B cell (primary cell): ENCODE results near the gene PDE6B. TPM values are rescaled to one million over a fixed set of nuclear protein-coding genes. Genes with fewer than 3 reads are reported as not detected.

Source experiments
- ATAC-seq: fragments of 200-7000 bp; cut with Tn5 transposase; one replicate; pipeline ENCODE4 v1.10.0; 2021; ENCODE audit warnings: low read depth, mild to moderate bottlenecking, moderate number of reproducible peaks, moderate library complexity
- CTCF ChIA-PET: fragments of 350-600 bp; sonication (Branson Sonifier 250); formaldehyde crosslinking; loops from one replicate; lab custom pipeline; 2021; ENCODE audit warnings: antibody characterized with exemption, inconsistent platforms; lab: Charles Lee
- POLR2A ChIA-PET: fragments of 350-600 bp; sonication (Branson Sonifier 250); formaldehyde crosslinking; loops from one replicate; lab custom pipeline; 2021; ENCODE audit warnings: antibody characterized with exemption; lab: Charles Lee
- DNase-seq: peaks from one replicate; pipeline ENCODE4 v3.0.0; 2013
- H2AFZ ChIP-seq: 2 replicates; pipeline ENCODE4 v1.6.1; 2012; ENCODE audit warnings: mild to moderate bottlenecking, low read depth, low read length; ENCODE audit not compliant: insufficient read depth, poor library complexity, severe bottlenecking
- H3K27ac ChIP-seq, 2 donors: 1 replicate in 1 of 2; 2 replicates in 1 of 2; pipeline ENCODE4 v1.5.1; 2012 to 2013; ENCODE audit warnings: low read length in 2 of 2, mild to moderate bottlenecking in 2 of 2, moderate library complexity in 1 of 2
- H3K27me3 ChIP-seq, 4 experiments: fragments of 200-600 bp in 1 of 4; sonication (generic) in 1 of 4; replicated peaks in 1 of 4; 1 replicate in 2 of 4; 2 replicates in 2 of 4; pipeline versions ENCODE4 v1.6.1 to v1.7.0; 2013 to 2016; ENCODE audit warnings: low read length in 3 of 4, mild to moderate bottlenecking in 2 of 4, mixed read lengths in 1 of 4, moderate library complexity in 1 of 4; ENCODE audit not compliant: insufficient read depth in 4 of 4, control insufficient read depth in 3 of 4; ENCODE audit errors: control extremely low read depth in 1 of 4
- H3K36me3 ChIP-seq, 2 experiments: replicated peaks in 1 of 2; 1 replicate in 1 of 2; 2 replicates in 1 of 2; pipeline versions ENCODE4 v1.6.1 to v1.7.1; 2013; ENCODE audit warnings: low read length in 1 of 2; ENCODE audit not compliant: insufficient read depth in 2 of 2, control insufficient read depth in 1 of 2; ENCODE audit errors: control extremely low read depth in 1 of 2, extremely low read depth in 1 of 2
- H3K4me1 ChIP-seq, 2 donors: fragments of 200-600 bp in 1 of 2; sonication (generic) in 1 of 2; 1 replicate in 1 of 2; 2 replicates in 1 of 2; pipeline versions ENCODE4 v1.5.1 to v1.6.1; 2013 to 2017; ENCODE audit warnings: low read length in 2 of 2; ENCODE audit not compliant: control insufficient read depth in 2 of 2, insufficient read depth in 2 of 2
- H3K4me2 ChIP-seq: replicated peaks from 2 replicates; pipeline ENCODE3; 2012; ENCODE audit warnings: mild to moderate bottlenecking, low read depth, low read length; ENCODE audit not compliant: poor library complexity, severe bottlenecking
- H3K4me3 ChIP-seq, 5 experiments: fragments of 200-600 bp in 1 of 5; sonication (generic) in 1 of 5; 1 replicate in 3 of 5; 2 replicates in 2 of 5; pipeline versions ENCODE4 v1.5.1 to v1.7.0; 2011 to 2016; ENCODE audit warnings: low read length in 4 of 5, mild to moderate bottlenecking in 4 of 5, low read depth in 2 of 5, control low read depth in 1 of 5, moderate library complexity in 1 of 5; ENCODE audit not compliant: insufficient read depth in 1 of 5; ENCODE audit errors: control extremely low read depth in 1 of 5, extremely low read depth in 1 of 5
- H3K79me2 ChIP-seq: fragments of 200-600 bp; sonication (generic); one replicate; pipeline ENCODE4 v1.6.0; 2016; ENCODE audit warnings: low read length; ENCODE audit not compliant: control insufficient read depth, insufficient read depth
- H3K9ac ChIP-seq: fragments of 200-600 bp; sonication (generic); 2 replicates; pipeline ENCODE4 v1.6.1; 2017; ENCODE audit warnings: mild to moderate bottlenecking, low read length, moderate library complexity
- H3K9me3 ChIP-seq, 3 donors: one replicate each; pipeline versions ENCODE4 v1.6.1 to v1.7.1; 2013; ENCODE audit warnings: low read length in 2 of 3; ENCODE audit not compliant: control insufficient read depth in 2 of 3, insufficient read depth in 1 of 3; ENCODE audit errors: control extremely low read depth in 1 of 3
- H4K20me1 ChIP-seq: 2 replicates; pipeline ENCODE4 v1.6.0; 2012; ENCODE audit warnings: mild to moderate bottlenecking, low read length; ENCODE audit not compliant: insufficient read depth, control insufficient read depth, poor library complexity, severe bottlenecking
- H3K27ac Mint-ChIP-seq: one replicate; pipeline ENCODE4 v1.8.0; 2021; ENCODE audit warnings: mixed read lengths
- H3K27me3 Mint-ChIP-seq: one replicate; pipeline ENCODE4 v1.8.0; 2021; ENCODE audit warnings: mixed read lengths
- H3K4me1 Mint-ChIP-seq: one replicate; pipeline ENCODE4 v1.8.0; 2021; ENCODE audit warnings: mixed read lengths
- H3K4me3 Mint-ChIP-seq: one replicate; pipeline ENCODE4 v1.8.0; 2021; ENCODE audit warnings: mixed read lengths
- H3K9me3 Mint-ChIP-seq: one replicate; pipeline ENCODE4 v1.8.0; 2022; ENCODE audit warnings: mixed read lengths; ENCODE audit not compliant: insufficient read depth
- EZH2 ChIP-seq: IDR thresholded peaks from 2 replicates; pipeline ENCODE4 v1.6.1; 2012; ENCODE audit warnings: borderline replicate concordance, low read depth, mild to moderate bottlenecking, moderate library complexity, low read length; ENCODE audit not compliant: insufficient read depth, poor library complexity, severe bottlenecking
- WGBS: methylation state at CpG from one replicate; pipeline ENCODE4 v1.1.5; 2013; ENCODE audit warnings: missing lambda C conversion rate; ENCODE audit not compliant: insufficient coverage; 5-methylcytosine and 5-hydroxymethylcytosine counted together
- intact Hi-C: fragments of 100-400 bp; cut with micrococcal nuclease; formaldehyde crosslinking; loops from one replicate; pipeline ENCODE4 v1.10.0; 2022
- polyA plus RNA-seq: library from polyadenylated mRNA; depleted of rRNA; stranded (reverse); fragments of >200 nt; gene quantifications from 2 replicates; pipeline ENCODE4 v1.2.3, GENCODE V29; 2012
- total RNA-seq, 2 donors: library from RNA; stranded (reverse); fragments of 120-200 nt in 1 of 2; gene quantifications; 1 replicate in 1 of 2; 2 replicates in 1 of 2; pipeline versions ENCODE4 v1.2.3 to v1.2.4, GENCODE V29; 2013 to 2022
- TF ChIP-seq, protein P1 (sequence below): fragments of 200-600 bp; IDR thresholded peaks from one replicate; pipeline ENCODE4 v1.8.0; 2022; ENCODE audit warnings: antibody characterized with exemption, mild to moderate bottlenecking

The PDE6B gene
- total and polyA plus RNA-seq, 2 donors (not counting 1 experiment from before 2014, with no cell fraction given), result 20.0 to 25.2 TPM

DNA sequence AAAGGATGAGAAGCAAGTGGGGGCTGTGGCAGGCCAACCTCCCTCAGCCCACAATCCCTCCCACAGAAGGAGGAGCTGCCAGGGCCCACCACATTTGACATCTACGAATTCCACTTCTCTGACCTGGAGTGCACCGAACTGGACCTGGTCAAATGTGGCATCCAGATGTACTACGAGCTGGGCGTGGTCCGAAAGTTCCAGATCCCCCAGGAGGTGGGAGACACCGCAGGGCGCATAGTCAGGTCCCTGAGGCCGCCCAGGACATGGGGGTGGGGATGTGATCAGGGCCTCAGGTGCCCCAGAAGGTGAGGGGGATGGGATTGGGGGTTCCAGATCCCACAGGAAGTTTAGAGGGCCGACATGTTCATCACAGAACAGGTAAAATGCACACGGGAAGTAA lies 35.0 kb downstream of the PDE6B start:
- Mint-ChIP-seq H3K27me3 (no peaks in the 10 kb centered on the region), H3K4me3 (no peak overlapping the region), H3K27ac (no peak overlapping the region), H3K9me3 (no peaks in the 10 kb centered on the region), H3K4me1 (peaks cover 11% of the 10 kb centered on the region)
- TF ChIP-seq, protein P1, sequence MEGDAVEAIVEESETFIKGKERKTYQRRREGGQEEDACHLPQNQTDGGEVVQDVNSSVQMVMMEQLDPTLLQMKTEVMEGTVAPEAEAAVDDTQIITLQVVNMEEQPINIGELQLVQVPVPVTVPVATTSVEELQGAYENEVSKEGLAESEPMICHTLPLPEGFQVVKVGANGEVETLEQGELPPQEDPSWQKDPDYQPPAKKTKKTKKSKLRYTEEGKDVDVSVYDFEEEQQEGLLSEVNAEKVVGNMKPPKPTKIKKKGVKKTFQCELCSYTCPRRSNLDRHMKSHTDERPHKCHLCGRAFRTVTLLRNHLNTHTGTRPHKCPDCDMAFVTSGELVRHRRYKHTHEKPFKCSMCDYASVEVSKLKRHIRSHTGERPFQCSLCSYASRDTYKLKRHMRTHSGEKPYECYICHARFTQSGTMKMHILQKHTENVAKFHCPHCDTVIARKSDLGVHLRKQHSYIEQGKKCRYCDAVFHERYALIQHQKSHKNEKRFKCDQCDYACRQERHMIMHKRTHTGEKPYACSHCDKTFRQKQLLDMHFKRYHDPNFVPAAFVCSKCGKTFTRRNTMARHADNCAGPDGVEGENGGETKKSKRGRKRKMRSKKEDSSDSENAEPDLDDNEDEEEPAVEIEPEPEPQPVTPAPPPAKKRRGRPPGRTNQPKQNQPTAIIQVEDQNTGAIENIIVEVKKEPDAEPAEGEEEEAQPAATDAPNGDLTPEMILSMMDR, result no peak
- TF ChIP-seq EZH2, result no peak
- POLR2A ChIA-PET, result no interaction called here
- Histone ChIP-seq H3K9me3 (peaks cover 0 to 17% (median 0%) of the 10 kb centered on the region in 3 donors), H4K20me1 (no peaks in the 10 kb centered on the region), H3K27me3 (no peaks in the 10 kb centered on the region), H3K36me3 (no peaks in the 10 kb centered on the region), H3K79me2 (peaks cover 9% of the 10 kb centered on the region), H3K9ac (no peak overlapping the region), H3K4me2 (no peak overlapping the region), H3K27ac (no peak overlapping the region), H2AFZ (no peak overlapping the region), H3K4me3 (no peak overlapping the region), H3K4me1 (peaks cover 9 to 17% of the 10 kb centered on the region in 2 donors)
- 98% methylated on average over 9 of the region's 10 CpGs for WGBS
- ATAC-seq (no peak), DNase-seq (no peak)
- intact Hi-C loops, result loop anchor here (5.0 kb wide), 1 partner anchor 323 kb away; the partner anchor contains the start of gene ZNF141
- CTCF ChIA-PET, result no interaction called here

DNA sequence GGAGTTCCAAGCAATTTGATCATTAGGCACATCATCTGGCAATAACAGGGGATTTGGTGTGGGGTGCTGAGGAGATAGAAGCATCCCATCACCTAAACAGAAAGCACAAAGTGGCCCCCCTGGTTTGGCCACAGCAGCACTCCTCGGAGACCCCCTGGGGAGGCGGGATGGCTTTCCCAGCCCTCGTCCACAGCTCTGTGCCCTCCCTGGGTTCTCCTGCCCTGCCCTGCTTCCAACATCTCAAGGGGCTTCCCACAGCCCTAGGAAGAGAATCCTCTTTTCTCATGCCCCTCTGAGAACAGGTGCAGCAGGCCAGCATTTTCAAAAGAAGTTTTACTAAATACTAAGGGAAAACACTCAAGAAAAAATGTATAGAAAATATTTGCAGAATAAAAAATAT lies 35.9 kb downstream of the PDE6B start:
- 100% methylated on average over 3 of the region's 3 CpGs for WGBS
- ChIA-PET CTCF (no interaction called here), POLR2A (no interaction called here)
- H3K4me1 ChIP-seq, result peaks cover 9 to 17% of the 10 kb centered on the region in 2 donors
- intact Hi-C loops, result loop anchor here (5.0 kb wide), 1 partner anchor 324 kb away; the partner anchor contains the start of gene ZNF141
- Mint-ChIP-seq H3K27ac (no peak overlapping the region), H3K4me1 (peaks cover 11% of the 10 kb centered on the region), H3K4me3 (peak overlapping the region; percentile 32), H3K27me3 (no peaks in the 10 kb centered on the region), H3K9me3 (no peaks in the 10 kb centered on the region)
- no peak overlapping the region for H2AFZ ChIP-seq
- H3K27ac ChIP-seq, result no peak overlapping the region
- H3K4me2 ChIP-seq, result no peak overlapping the region
- TF ChIP-seq, protein P1, result no peak
- no peak for TF ChIP-seq EZH2
- no peaks in the 10 kb centered on the region for H3K36me3 ChIP-seq
- H3K79me2 ChIP-seq, result peaks cover 9% of the 10 kb centered on the region
- H4K20me1 ChIP-seq, result no peaks in the 10 kb centered on the region
- H3K4me3 ChIP-seq, result no peak overlapping the region
- no peak overlapping the region for H3K9ac ChIP-seq
- no peaks in the 10 kb centered on the region for H3K27me3 ChIP-seq
- H3K9me3 ChIP-seq, result peaks cover 0 to 17% (median 0%) of the 10 kb centered on the region in 3 donors
- DNase-seq (no peak), ATAC-seq (no peak)
